GM18870 (cell line): Measurements from ENCODE around the gene GPD1.
"Not testable (repeated sequence)": the region's sequence is repeated elsewhere in the genome, so short reads cannot be mapped to it uniquely, and the experiment has no call there.

Experiments used
- ATAC-seq: cut with Tn5 transposase; IDR thresholded peaks from one replicate; pipeline ENCODE4 v1.9.1; 2021; ENCODE audit warnings: moderate library complexity; ENCODE audit not compliant: unreplicated experiment

GPD1 gene

GRCh38 chr12:50073206-50073605 is 30.6 kb upstream of the GPD1 start:
- no peak for ATAC-seq

- ATAC-seq, result no peak
Observed at GRCh38 chr12:50073712-50074111, 30.1 kb upstream of the GPD1 start.

- no peak for ATAC-seq
Observed at GRCh38 chr12:50074936-50075807, 28.6 kb upstream of the GPD1 start.

- no peak for ATAC-seq
Observed at GRCh38 chr12:50075808-50076170, 28.0 kb upstream of the GPD1 start.

- ATAC-seq, result no peak
Observed at GRCh38 chr12:50077099-50077498, 26.7 kb upstream of the GPD1 start.

- ATAC-seq, result no peak
Observed at GRCh38 chr12:50078281-50078680, 25.5 kb upstream of the GPD1 start.

GRCh38 chr12:50079771-50080170 is 24.0 kb upstream of the GPD1 start:
- no peak for ATAC-seq

GRCh38 chr12:50081096-50081808 is 22.6 kb upstream of the GPD1 start:
- ATAC-seq, result no peak

GRCh38 chr12:50082644-50083043 is 21.2 kb upstream of the GPD1 start:
- ATAC-seq, result no peak

- no peak for ATAC-seq
Observed at GRCh38 chr12:50083301-50083700, 20.5 kb upstream of the GPD1 start.

- not testable (repeated sequence) for ATAC-seq
Observed at GRCh38 chr12:50084409-50084774, 19.4 kb upstream of the GPD1 start.

- ATAC-seq, result peak; percentile 69
Observed at GRCh38 chr12:50084775-50085614, 18.8 kb upstream of the GPD1 start, which contains the start of gene SMARCD1. Gene SMARCD1 (plus strand): TSS chr12:50085342. CDS start chr12:50085370, 28 bp downstream.

GRCh38 chr12:50085615-50086072 is 18.2 kb upstream of the GPD1 start:
- ATAC-seq, result no peak

GRCh38 chr12:50086148-50086547 is 17.7 kb upstream of the GPD1 start:
- no peak for ATAC-seq

- no peak for ATAC-seq
Observed at GRCh38 chr12:50087151-50087550, 16.7 kb upstream of the GPD1 start.

GRCh38 chr12:50087995-50088394 is 15.8 kb upstream of the GPD1 start:
- no peak for ATAC-seq

GRCh38 chr12:50088577-50089335 is 15.1 kb upstream of the GPD1 start:
- ATAC-seq, result no peak

- ATAC-seq, result no peak
Observed at GRCh38 chr12:50089730-50090129, 14.1 kb upstream of the GPD1 start.

- no peak for ATAC-seq
Observed at GRCh38 chr12:50090391-50090790, 13.4 kb upstream of the GPD1 start.

GRCh38 chr12:50097952-50098351 is 5.9 kb upstream of the GPD1 start:
- no peak for ATAC-seq
